IMR-90 (cell line): ENCODE measurements around the gene ZGLP1. TPM values are rescaled to one million over a fixed set of nuclear protein-coding genes. Genes with fewer than 3 reads are reported as not detected.
A peak's percentile ranks its signal among the peaks of the same experiment; 100 is the strongest.

ENCODE experiments used
- ATAC-seq: fragments of 200-7000 bp; cut with Tn5 transposase; 2 replicates; pipeline ENCODE4 v1.9.1; 2020; ENCODE audit warnings: low read depth, mild to moderate bottlenecking, moderate library complexity
- Bru-seq: library from RNA; stranded (reverse); fragments of 400-500 nt; gene quantifications from one replicate; lab custom pipeline; 2021; lab: Mats Ljungman, UMichigan
- BruChase-seq, 2 experiments: library from RNA; stranded (reverse); fragments of 400-500 nt; gene quantifications; one replicate each; lab custom pipeline; 2021; lab: Mats Ljungman, UMichigan
- BruUV-seq: library from RNA; stranded (reverse); fragments of 400-500 nt; replicated peaks from 2 replicates; lab custom pipeline; 2021; lab: Mats Ljungman, UMichigan
- CTCF ChIA-PET: fragments of 300-600 bp; formaldehyde crosslinking; extraction: SDS; loops from one replicate; lab custom pipeline; 2021; ENCODE audit warnings: antibody characterized with exemption; lab: Yijun Ruan, JAX
- POLR2A ChIA-PET: fragments of 300-600 bp; sonication (Branson Sonifier 250); formaldehyde crosslinking; loops from one replicate; lab custom pipeline; 2022; ENCODE audit warnings: antibody characterized with exemption; ENCODE audit not compliant: unreplicated experiment; lab: Charles Lee
- DNase-seq: peaks from one replicate; pipeline ENCODE4 v3.0.0; 2013
- H2AFZ ChIP-seq: replicated peaks from 2 replicates; pipeline ENCODE3; 2013; ENCODE audit warnings: low read length, mild to moderate bottlenecking; ENCODE audit not compliant: poor library complexity
- H2AK5ac ChIP-seq: 2 replicates; pipeline ENCODE4 v1.6.1; 2013; ENCODE audit warnings: low read depth, low read length, inconsistent platforms
- H2AK9ac ChIP-seq: replicated peaks from 2 replicates; pipeline ENCODE3; 2013; ENCODE audit warnings: mild to moderate bottlenecking, low read depth, low read length, moderate library complexity; ENCODE audit not compliant: poor library complexity
- H2BK120ac ChIP-seq: 2 replicates; pipeline ENCODE4 v1.6.1; 2013; ENCODE audit warnings: low read depth, low read length, inconsistent platforms
- H2BK15ac ChIP-seq: 3 replicates; pipeline ENCODE4 v1.6.1; 2013; ENCODE audit warnings: low read depth, low read length, inconsistent platforms
- H2BK20ac ChIP-seq: 2 replicates; pipeline ENCODE4 v1.6.1; 2013; ENCODE audit warnings: low read depth, mild to moderate bottlenecking, inconsistent platforms, low read length, moderate library complexity
- H2BK5ac ChIP-seq: 2 replicates; pipeline ENCODE4 v1.6.1; 2013; ENCODE audit warnings: mild to moderate bottlenecking, low read depth, low read length, inconsistent platforms; ENCODE audit not compliant: poor library complexity, severe bottlenecking
- H3K14ac ChIP-seq: replicated peaks from 2 replicates; pipeline ENCODE4 v1.6.1; 2013; ENCODE audit warnings: low read depth, low read length, inconsistent platforms
- H3K18ac ChIP-seq: 2 replicates; pipeline ENCODE4 v1.6.1; 2013; ENCODE audit warnings: low read depth, low read length, control low read depth
- H3K23ac ChIP-seq: 2 replicates; pipeline ENCODE4 v1.6.1; 2013; ENCODE audit warnings: low read depth, low read length, inconsistent platforms
- H3K27ac ChIP-seq: 2 replicates; pipeline ENCODE4 v1.5.1; 2013; ENCODE audit warnings: mild to moderate bottlenecking, control low read depth, low read length; ENCODE audit not compliant: insufficient read depth
- H3K27me3 ChIP-seq: 2 replicates; pipeline ENCODE4 v1.6.1; 2013; ENCODE audit warnings: low read length; ENCODE audit not compliant: control insufficient read depth, insufficient read depth
- H3K36me3 ChIP-seq: 2 replicates; pipeline ENCODE4 v1.6.1; 2013; ENCODE audit warnings: low read length, mixed read lengths; ENCODE audit not compliant: control insufficient read depth, insufficient read depth
- H3K4ac ChIP-seq: 2 replicates; pipeline ENCODE4 v1.6.1; 2013; ENCODE audit warnings: low read depth, low read length, inconsistent platforms
- H3K4me1 ChIP-seq: 2 replicates; pipeline ENCODE4 v1.6.1; 2013; ENCODE audit warnings: low read length, mixed read lengths; ENCODE audit not compliant: control insufficient read depth, insufficient read depth
- H3K4me2 ChIP-seq: 2 replicates; pipeline ENCODE4 v1.6.1; 2013; ENCODE audit warnings: low read depth, mild to moderate bottlenecking, control low read depth, low read length, moderate library complexity
- H3K4me3 ChIP-seq: 2 replicates; pipeline ENCODE4 v1.5.1; 2013; ENCODE audit warnings: low read depth, mild to moderate bottlenecking, control low read depth, low read length, moderate library complexity; ENCODE audit not compliant: insufficient read depth
- H3K56ac ChIP-seq: 2 replicates; pipeline ENCODE4 v1.6.1; 2013; ENCODE audit warnings: low read length, inconsistent platforms; ENCODE audit not compliant: insufficient read depth; ENCODE audit errors: extremely low read depth
- H3K79me1 ChIP-seq, 2 experiments: 2 replicates each; pipeline ENCODE4 v1.6.1; 2013; ENCODE audit warnings: low read length in 2 of 2, inconsistent platforms in 1 of 2, low read depth in 1 of 2
- H3K9ac ChIP-seq: 2 replicates; pipeline ENCODE4 v1.6.1; 2013; ENCODE audit warnings: low read depth, low read length, control low read depth
- H3K9me1 ChIP-seq: 2 replicates; pipeline ENCODE4 v1.6.1; 2013; ENCODE audit warnings: low read length, inconsistent platforms; ENCODE audit not compliant: insufficient read depth
- H3K9me3 ChIP-seq: 2 replicates; pipeline ENCODE4 v1.6.1; 2013; ENCODE audit warnings: low read length; ENCODE audit not compliant: control insufficient read depth, insufficient read depth
- H4K20me1 ChIP-seq: 2 replicates; pipeline ENCODE4 v1.6.1; 2013; ENCODE audit warnings: low read length, inconsistent platforms; ENCODE audit not compliant: insufficient read depth
- H4K5ac ChIP-seq: 2 replicates; pipeline ENCODE4 v1.6.1; 2013; ENCODE audit warnings: mild to moderate bottlenecking, low read depth, low read length, control low read depth
- H4K8ac ChIP-seq, 2 experiments: 2 replicates each; pipeline ENCODE4 v1.6.1; 2013; ENCODE audit warnings: low read depth in 2 of 2, low read length in 2 of 2, control low read depth in 1 of 2, inconsistent platforms in 1 of 2
- H4K91ac ChIP-seq: 2 replicates; pipeline ENCODE4 v1.6.1; 2013; ENCODE audit warnings: low read depth, low read length, inconsistent platforms; ENCODE audit not compliant: insufficient read depth
- BHLHE40 ChIP-seq: fragments of 150-350 bp; IDR thresholded peaks from 2 replicates; pipeline ENCODE4 v1.6.1; 2016; ENCODE audit warnings: mild to moderate bottlenecking, low read depth, low read length
- CEBPB ChIP-seq: IDR thresholded peaks from 2 replicates; pipeline ENCODE4 v1.6.1; 2012; ENCODE audit warnings: low read depth, low read length, improper control_type of control experiment
- CHD1 ChIP-seq: IDR thresholded peaks from 2 replicates; pipeline ENCODE4 v1.6.1; 2012; ENCODE audit warnings: low read depth, low read length, improper control_type of control experiment
- CTCF ChIP-seq: conservative IDR thresholded peaks from 2 replicates; pipeline ENCODE4 v1.5.1; 2012; ENCODE audit warnings: mild to moderate bottlenecking, low read depth, low read length, improper control_type of control experiment
- FOS ChIP-seq: fragments of 150-350 bp; IDR thresholded peaks from 2 replicates; pipeline ENCODE4 v1.6.1; 2016; ENCODE audit warnings: low read depth, low read length
- MAFK ChIP-seq: IDR thresholded peaks from 2 replicates; pipeline ENCODE4 v1.6.1; 2012; ENCODE audit warnings: low read depth, low read length, improper control_type of control experiment
- MAZ ChIP-seq: IDR thresholded peaks from 2 replicates; pipeline ENCODE4 v1.6.1; 2012; ENCODE audit warnings: low read depth, mild to moderate bottlenecking, low read length, improper control_type of control experiment, moderate library complexity, borderline replicate concordance
- MXI1 ChIP-seq: IDR thresholded peaks from 2 replicates; pipeline ENCODE4 v1.6.1; 2012; ENCODE audit warnings: low read depth, mild to moderate bottlenecking, low read length, moderate library complexity, borderline replicate concordance
- POLR2A ChIP-seq: IDR thresholded peaks from 2 replicates; pipeline ENCODE4 v1.6.1; 2012; ENCODE audit warnings: mild to moderate bottlenecking, low read depth, low read length
- RAD21 ChIP-seq: IDR thresholded peaks from 2 replicates; pipeline ENCODE4 v1.6.1; 2012; ENCODE audit warnings: low read length, improper control_type of control experiment
- RCOR1 ChIP-seq: IDR thresholded peaks from 2 replicates; pipeline ENCODE4 v1.6.1; 2012; ENCODE audit warnings: mild to moderate bottlenecking, low read length, improper control_type of control experiment; ENCODE audit not compliant: insufficient replicate concordance
- RFX5 ChIP-seq: IDR thresholded peaks from 2 replicates; pipeline ENCODE4 v1.8.0; 2012; ENCODE audit warnings: low read depth, mild to moderate bottlenecking, low read length, moderate library complexity
- SMC3 ChIP-seq: fragments of 150-350 bp; IDR thresholded peaks from 2 replicates; pipeline ENCODE4 v1.6.1; 2016; ENCODE audit warnings: low read depth, mild to moderate bottlenecking, antibody characterized with exemption, low read length, moderate library complexity
- WGBS, 2 experiments: methylation state at CpG; one replicate each; pipeline versions ENCODE4 v1.1.5 to v1.1.7; 2013; ENCODE audit warnings: missing lambda C conversion rate in 2 of 2; ENCODE audit not compliant: insufficient read length in 1 of 2; ENCODE audit errors: extremely low coverage in 2 of 2; 5-methylcytosine and 5-hydroxymethylcytosine counted together
- dilution Hi-C: fragments of 300-500 bp; cut with HindIII; formaldehyde crosslinking; loops from one replicate; pipeline ENCODE4 v1.14.3; 2018; ENCODE audit warnings: low sequenced_read_pairs; ENCODE audit not compliant: unreplicated experiment
- in situ Hi-C: fragments of 300-500 bp; cut with MboI; formaldehyde crosslinking; loops from 3 replicates; pipeline ENCODE4 v1.14.3; 2019; ENCODE audit warnings: low sequenced_read_pairs, inconsistent platforms, mixed read lengths
- intact Hi-C: fragments of 100-400 bp; cut with micrococcal nuclease; formaldehyde crosslinking; loops from 2 replicates; pipeline ENCODE4 v1.10.0; 2022
- long read RNA-seq: library from polyadenylated mRNA; unstranded; transcript quantifications from one replicate; pipeline ENCODE4 v2.0.0, GENCODE V29; 2021; ENCODE audit not compliant: unreplicated experiment
- polyA plus RNA-seq, 3 experiments: library from polyadenylated mRNA; depleted of rRNA; stranded (reverse); fragments of >200 nt; gene quantifications; 2 replicates each; pipeline ENCODE4 v1.2.3, GENCODE V29; 2012; ENCODE audit warnings: low replicate concordance in 1 of 3
- total RNA-seq: library from RNA; depleted of rRNA; stranded (reverse); fragments of >200 nt; gene quantifications from 2 replicates; pipeline ENCODE4 v1.2.3, GENCODE V29; 2012; rRNA removed
- TF ChIP-seq, protein P1 (sequence below): fragments of 150-350 bp; IDR thresholded peaks from 2 replicates; pipeline ENCODE4 v1.6.1; 2016; ENCODE audit warnings: low read depth, mild to moderate bottlenecking, low read length, moderate library complexity, borderline replicate concordance
- TF ChIP-seq, protein P2 (sequence below): fragments of 150-350 bp; IDR thresholded peaks from 2 replicates; pipeline ENCODE4 v1.6.1; 2017; ENCODE audit warnings: mild to moderate bottlenecking, antibody characterized with exemption, low read length, low read depth

ZGLP1 gene
- total RNA-seq (0.54 TPM in 1 of 2 replicates, not detected in the other), polyA plus RNA-seq (2012; rRNA removed) (3.1 and 4.1 TPM in 2 replicates), Bru-seq, nascent RNA (percentile 34 among the genes with signal in this experiment), BruChase-seq, experiment 1, labeled RNA remaining after a 6-hour chase (percentile 57 among the genes with signal in this experiment), BruChase-seq, experiment 2, labeled RNA remaining after a 2-hour chase (percentile 54 among the genes with signal in this experiment)
- polyA plus RNA-seq (2012; cell fraction: cytosol; rRNA removed) = 1.4 and 1.5 TPM in 2 replicates
- polyA plus RNA-seq (2012; cell fraction: nucleus; rRNA removed; ENCODE audit: low replicate concordance) = 15.5 and 25.2 TPM in 2 replicates
- long read RNA-seq = 0 reads

GRCh38 chr19:10309423-10309822 is at the start of gene ZGLP1:
ZGLP1 (minus strand) TSS chr19:10309815.
- BruUV-seq = no TSS peak
- H3K27me3 ChIP-seq = no peaks in the 10 kb centered on the region
- no peak within 1 kb of the TSS for H3K9ac ChIP-seq
- H2AK5ac ChIP-seq = no peak within 1 kb of the TSS
- no peak within 1 kb of the TSS for H2AFZ ChIP-seq
- intact Hi-C loops = no loop called here
- peaks cover 6 to 10% of the 10 kb centered on the region in 2 experiments for H3K79me1 ChIP-seq
- H3K14ac ChIP-seq = no peak within 1 kb of the TSS
- no peak within 1 kb of the TSS for H3K23ac ChIP-seq
- in situ Hi-C loops = no loop called here
- DNase-seq (no peak), ATAC-seq (no peak)
- no peak within 1 kb of the TSS for H2BK20ac ChIP-seq
- WGBS, 2 experiments = 92% methylated on average over 9 of the region's 24 CpGs; no CpG with 5 or more reads in 1 of the 2 experiments
- H2AK9ac ChIP-seq = peak within 1 kb of the TSS; percentile 15
- CTCF ChIA-PET = no interaction called here
- no peak within 1 kb of the TSS for H4K91ac ChIP-seq
- peaks cover 9% of the 10 kb centered on the region for H3K4me1 ChIP-seq
- H3K4ac ChIP-seq = no peak within 1 kb of the TSS
- H3K36me3 ChIP-seq = peaks cover 14% of the 10 kb centered on the region
- no peak within 1 kb of the TSS for H3K4me2 ChIP-seq
- no peak within 1 kb of the TSS for H4K8ac ChIP-seq
- H3K4me3 ChIP-seq = no peak within 1 kb of the TSS
- H2BK15ac ChIP-seq = no peak within 1 kb of the TSS
- H3K56ac ChIP-seq = no peak within 1 kb of the TSS
- no peaks in the 10 kb centered on the region for H3K9me3 ChIP-seq
- H3K9me1 ChIP-seq = peaks cover 8% of the 10 kb centered on the region; the same call in 1 of the 2 replicates
- no peak within 1 kb of the TSS for H3K18ac ChIP-seq
- no peak within 1 kb of the TSS for H3K27ac ChIP-seq
- dilution Hi-C loops = no loop called here
- no peak within 1 kb of the TSS for H2BK5ac ChIP-seq
- no peak within 1 kb of the TSS for H2BK120ac ChIP-seq
- H4K20me1 ChIP-seq = no peaks in the 10 kb centered on the region
- no peak within 1 kb of the TSS for H4K5ac ChIP-seq
- POLR2A ChIA-PET = no interaction called here
- no peak for TF ChIP-seq POLR2A
- no peak for TF ChIP-seq RAD21
- TF ChIP-seq, protein P1, sequence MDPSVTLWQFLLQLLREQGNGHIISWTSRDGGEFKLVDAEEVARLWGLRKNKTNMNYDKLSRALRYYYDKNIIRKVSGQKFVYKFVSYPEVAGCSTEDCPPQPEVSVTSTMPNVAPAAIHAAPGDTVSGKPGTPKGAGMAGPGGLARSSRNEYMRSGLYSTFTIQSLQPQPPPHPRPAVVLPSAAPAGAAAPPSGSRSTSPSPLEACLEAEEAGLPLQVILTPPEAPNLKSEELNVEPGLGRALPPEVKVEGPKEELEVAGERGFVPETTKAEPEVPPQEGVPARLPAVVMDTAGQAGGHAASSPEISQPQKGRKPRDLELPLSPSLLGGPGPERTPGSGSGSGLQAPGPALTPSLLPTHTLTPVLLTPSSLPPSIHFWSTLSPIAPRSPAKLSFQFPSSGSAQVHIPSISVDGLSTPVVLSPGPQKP = no peak
- TF ChIP-seq RFX5 = no peak
- TF ChIP-seq SMC3 = no peak
- no peak for TF ChIP-seq FOS
- no peak for TF ChIP-seq MXI1
- no peak for TF ChIP-seq RCOR1
- no peak for TF ChIP-seq MAZ
- no peak for TF ChIP-seq MAFK
- TF ChIP-seq, protein P2, sequence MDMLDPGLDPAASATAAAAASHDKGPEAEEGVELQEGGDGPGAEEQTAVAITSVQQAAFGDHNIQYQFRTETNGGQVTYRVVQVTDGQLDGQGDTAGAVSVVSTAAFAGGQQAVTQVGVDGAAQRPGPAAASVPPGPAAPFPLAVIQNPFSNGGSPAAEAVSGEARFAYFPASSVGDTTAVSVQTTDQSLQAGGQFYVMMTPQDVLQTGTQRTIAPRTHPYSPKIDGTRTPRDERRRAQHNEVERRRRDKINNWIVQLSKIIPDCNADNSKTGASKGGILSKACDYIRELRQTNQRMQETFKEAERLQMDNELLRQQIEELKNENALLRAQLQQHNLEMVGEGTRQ = no peak
- TF ChIP-seq CHD1 = no peak
- no peak for TF ChIP-seq CEBPB
- no peak for TF ChIP-seq BHLHE40
- no peak for TF ChIP-seq CTCF
